Mammary epithelial cell (primary cell): Measurements from ENCODE around the gene FAM9C.

Experiments used
- CTCF ChIP-seq, 2 donors: IDR thresholded peaks in 1 of 2; conservative IDR thresholded peaks in 1 of 2; 2 replicates each; pipeline ENCODE4 v1.5.1; 2011 to 2012; ENCODE audit warnings: inconsistent platforms in 2 of 2, low read length in 2 of 2, mild to moderate bottlenecking in 2 of 2, control low read depth in 1 of 2, low read depth in 1 of 2; ENCODE audit not compliant: insufficient read depth in 1 of 2; ENCODE audit errors: extremely low read depth in 1 of 2
- EZH2 ChIP-seq: IDR thresholded peaks from 2 replicates; pipeline ENCODE4 v1.6.1; 2012; ENCODE audit warnings: low read length, inconsistent platforms, borderline replicate concordance

DNA sequence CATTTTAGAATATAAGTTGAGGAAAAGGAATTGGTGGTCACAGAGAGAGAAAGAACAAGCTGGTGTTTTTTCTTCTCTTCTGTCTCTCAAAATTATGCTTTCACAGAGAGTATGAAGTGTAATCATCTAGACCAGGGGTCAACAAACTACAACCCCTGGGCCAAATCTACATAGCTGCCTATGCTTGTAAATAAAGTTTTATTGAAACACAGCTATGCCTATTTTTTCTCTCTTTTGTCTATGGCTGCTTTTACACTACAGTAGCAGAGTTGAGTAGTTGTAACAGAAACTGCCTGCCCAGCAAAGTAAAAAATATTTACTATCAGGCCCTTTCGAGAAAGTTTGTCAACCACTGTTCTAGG lies 6.7 kb upstream of the FAM9C start:
- TF ChIP-seq CTCF (conservative IDR thresholded peaks at IDR 0.05 in 1 of 2, IDR thresholded peaks at IDR 0.05 in 1 of 2; ENCODE audit: extremely low read depth in 1 of 2, insufficient read depth in 1 of 2, low read depth in 1 of 2, low read length in 2 of 2) (no peak), EZH2 (no peak)
